ENCODE data around the gene HSD17B4. TPM values are rescaled to one million over a fixed set of nuclear protein-coding genes. Genes with fewer than 3 reads are reported as not detected.

Gene HSD17B4
- total and polyA plus RNA-seq, 2 of the 13 experiments (the other 11 are each of a cell fraction or from before 2014, with no cell fraction given): 178 to 399 TPM

GRCh38 chr5:119529811-119530210 is 77.5 kb downstream of the HSD17B4 start:
- Histone ChIP-seq H3K9ac (ENCODE audit: insufficient read depth, low read depth, low read length) (no peak overlapping the region), H3K9me3 (ENCODE audit: low read length) (no peaks in the 10 kb centered on the region), H4K20me1 (ENCODE audit: insufficient read depth, low read length) (no peaks in the 10 kb centered on the region), H3K79me2 (ENCODE audit: insufficient read depth, low read length) (no peaks in the 10 kb centered on the region), H3K36me3 (replicated peaks in 1 of 2; ENCODE audit: control insufficient read depth in 1 of 2, insufficient read depth in 2 of 2, low read length in 2 of 2) (peaks cover 2 to 41% of the 10 kb centered on the region in 2 experiments; a peak in 3 of 5 replicates), H2AFZ (ENCODE audit: low read length) (no peak overlapping the region), H3K27ac (ENCODE audit: extremely low read length, insufficient read depth, low read length) (no peak overlapping the region), H3K4me3 (replicated peaks in 1 of 3; ENCODE audit: insufficient read depth in 1 of 3, low read depth in 2 of 3, low read length in 3 of 3) (no peak overlapping the region), H3K4me2 (ENCODE audit: low read depth, low read length) (no peak overlapping the region), H3K4me1 (ENCODE audit: insufficient read depth, low read length) (peaks cover 10% of the 10 kb centered on the region), H3K27me3 (ENCODE audit: control insufficient read depth in 1 of 2, insufficient read depth in 2 of 2, low read length in 2 of 2) (no peaks in the 10 kb centered on the region)
- TF ChIP-seq ZNF891 (CRISPR knock-in tag; IDR thresholded peaks at IDR 0.05): no peak
- TF ChIP-seq ZXDC (CRISPR knock-in tag; IDR thresholded peaks at IDR 0.05): no peak
- TF ChIP-seq HMGXB3 (CRISPR knock-in tag; IDR thresholded peaks at IDR 0.05; ENCODE audit: borderline replicate concordance): no peak
- TF ChIP-seq LRRFIP1 (CRISPR knock-in tag; conservative IDR thresholded peaks at IDR 0.05): no peak
- FAIRE-seq (no peak), DNase-seq (ENCODE audit: low spot score) (no peak), ATAC-seq (no peak)
- no TSS peak for BruUV-seq (replicated peaks)
- intact Hi-C loops (cut with micrococcal nuclease; ENCODE audit: unreplicated experiment) (no loop called here), in situ Hi-C loops (cut with HindIII; ENCODE audit: extremely low pct_ligation_motif_present, low pct_unique_long_range_greater_than_20kb) (no loop called here)
- CTCF ChIA-PET (ENCODE audit: low intra/inter-chr PET ratio, low total read pairs): no interaction called here
- POLR2A ChIA-PET: no interaction called here
- WGBS (ENCODE audit: low lambda C conversion rate): 97% methylated on average over 2 of the region's 2 CpGs
